Activated CD8-positive, alpha-beta memory T cell treated with anti-CD3 and anti-CD28 coated beads for 36 hours (primary cell): ENCODE measurements around the gene FAM9C. TPM values are rescaled to one million over a fixed set of nuclear protein-coding genes. Genes with fewer than 3 reads are reported as not detected.

Experiments
- CTCF ChIA-PET: fragments of 350-600 bp; sonication (Branson Sonifier 250); formaldehyde crosslinking; loops from one replicate; lab custom pipeline; 2021; ENCODE audit warnings: antibody characterized with exemption; lab: Charles Lee
- POLR2A ChIA-PET: fragments of 350-600 bp; sonication (Branson Sonifier 250); formaldehyde crosslinking; loops from one replicate; lab custom pipeline; 2021; ENCODE audit warnings: antibody characterized with exemption; lab: Charles Lee
- total RNA-seq, 2 experiments: library from RNA; stranded (reverse); gene quantifications; one replicate each; pipeline ENCODE4 v1.2.3, GENCODE V29; 2021

Gene FAM9C
- total RNA-seq, 2 experiments from 2014 or later: not detected

DNA sequence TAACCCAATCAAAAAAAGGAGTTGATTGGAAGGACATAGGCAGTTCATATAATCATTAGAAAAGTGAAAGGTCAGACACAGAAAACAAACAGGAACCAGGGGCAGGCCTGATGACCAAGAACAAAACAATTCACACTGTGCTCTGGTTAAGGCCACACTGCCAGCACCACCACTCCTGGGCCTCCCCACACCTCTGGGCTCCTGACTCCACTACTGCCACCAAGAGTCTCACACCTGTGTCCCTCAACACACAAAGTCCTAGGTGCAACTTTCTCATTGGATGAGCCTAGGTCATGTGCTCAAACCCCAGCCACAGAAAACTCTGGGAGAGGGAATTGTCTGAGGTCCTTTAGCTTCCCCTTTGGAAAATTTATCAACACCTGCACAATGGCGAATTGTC is 11.1 kb upstream of the FAM9C start:
- CTCF ChIA-PET: no interaction called here
- POLR2A ChIA-PET: no interaction called here

DNA sequence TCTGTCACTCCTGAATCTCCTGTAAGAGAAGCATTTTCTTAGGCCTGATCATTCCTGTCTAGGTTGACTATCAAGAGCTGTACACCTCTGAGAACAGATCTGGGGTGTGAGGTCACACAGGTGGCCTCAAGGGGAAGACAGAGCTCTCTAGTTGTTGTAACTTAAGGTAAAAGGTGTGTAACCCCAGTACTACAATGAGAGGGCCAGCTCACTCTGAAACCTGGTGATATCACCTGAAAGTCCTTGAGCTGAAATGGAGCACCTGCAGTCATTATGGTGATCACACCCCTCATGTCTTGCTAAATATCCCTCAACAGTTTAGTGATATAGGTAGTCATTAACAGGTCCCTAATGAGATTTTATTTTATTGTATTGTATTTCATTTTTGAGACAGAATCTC is 8.8 kb upstream of the FAM9C start:
- ChIA-PET CTCF (no interaction called here), POLR2A (interaction anchor here (0.9 kb wide), 1 partner anchor 24 kb away, joined by 8 read pairs; no protein-coding TSS in a partner anchor)

DNA sequence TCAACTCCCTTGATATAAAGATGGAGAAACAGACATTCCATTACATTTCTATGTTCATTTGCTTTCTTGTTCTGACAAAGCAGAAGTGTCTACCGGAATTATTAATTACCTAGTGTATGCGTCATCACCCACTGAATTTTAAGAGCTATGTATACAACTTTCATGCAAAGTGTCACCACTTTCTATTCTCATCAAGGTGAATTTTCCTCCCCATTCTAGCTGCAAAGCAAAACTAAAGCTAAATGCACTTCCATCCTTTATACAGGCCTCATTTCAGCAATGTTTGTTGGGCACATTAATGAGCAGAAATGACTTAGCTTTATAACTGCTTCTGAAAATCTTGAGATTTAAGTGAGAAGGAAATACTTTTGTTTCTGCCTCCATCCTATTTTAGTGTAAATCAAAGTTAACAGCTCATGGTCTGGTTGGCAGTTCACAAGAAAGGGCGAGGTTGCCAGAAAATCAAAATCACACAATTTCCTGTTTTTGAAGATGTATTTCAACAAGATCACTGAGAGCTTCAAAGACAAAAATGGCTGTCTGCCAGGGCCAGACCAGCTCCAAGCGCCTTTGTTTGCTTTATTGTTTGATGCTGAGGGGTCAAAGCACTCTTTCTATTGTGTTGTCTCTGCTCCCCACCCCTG is 7.2 kb upstream of the FAM9C start:
- POLR2A ChIA-PET: interaction anchor here (0.7 to 1.8 kb wide), 6 partner anchors 23 to 102 kb away, joined by 3 to 9 read pairs (median 4); no protein-coding TSS in a partner anchor

DNA sequence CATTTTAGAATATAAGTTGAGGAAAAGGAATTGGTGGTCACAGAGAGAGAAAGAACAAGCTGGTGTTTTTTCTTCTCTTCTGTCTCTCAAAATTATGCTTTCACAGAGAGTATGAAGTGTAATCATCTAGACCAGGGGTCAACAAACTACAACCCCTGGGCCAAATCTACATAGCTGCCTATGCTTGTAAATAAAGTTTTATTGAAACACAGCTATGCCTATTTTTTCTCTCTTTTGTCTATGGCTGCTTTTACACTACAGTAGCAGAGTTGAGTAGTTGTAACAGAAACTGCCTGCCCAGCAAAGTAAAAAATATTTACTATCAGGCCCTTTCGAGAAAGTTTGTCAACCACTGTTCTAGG is 6.7 kb upstream of the FAM9C start:
- POLR2A ChIA-PET: interaction anchor here (0.7 to 1.8 kb wide), 4 partner anchors 23 to 102 kb away, joined by 3 to 7 read pairs (median 4); no protein-coding TSS in a partner anchor
- CTCF ChIA-PET: interaction anchor here (1.0 to 1.5 kb wide), 3 partner anchors 24 to 102 kb away, joined by 3 to 4 read pairs (median 3); no protein-coding TSS in a partner anchor

More for the DNA sequence above, 7.2 kb upstream of the FAM9C start:
- CTCF ChIA-PET: interaction anchor here (1.0 to 1.5 kb wide), 3 partner anchors 24 to 103 kb away, joined by 3 to 4 read pairs (median 3); no protein-coding TSS in a partner anchor

DNA sequence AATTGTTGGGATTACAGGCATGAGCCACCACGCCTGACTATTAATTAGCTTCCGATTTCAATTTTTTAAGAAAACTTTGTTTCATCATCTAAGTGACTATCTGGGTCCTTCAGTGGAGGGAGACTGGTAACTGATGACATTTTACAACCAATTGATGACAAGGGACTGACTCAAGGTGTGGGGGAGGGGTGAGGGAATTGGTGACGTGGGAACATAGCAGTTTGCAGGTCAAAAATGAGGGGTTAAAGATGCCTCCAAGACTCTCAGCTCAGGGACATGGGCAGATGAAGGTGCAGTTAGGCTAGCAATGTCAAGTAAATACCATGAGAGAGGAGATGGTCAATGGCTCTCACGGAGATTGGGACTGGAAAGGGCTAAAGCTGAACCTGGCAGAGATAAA is 5.7 kb upstream of the FAM9C start:
- ChIA-PET POLR2A (no interaction called here), CTCF (no interaction called here)

DNA sequence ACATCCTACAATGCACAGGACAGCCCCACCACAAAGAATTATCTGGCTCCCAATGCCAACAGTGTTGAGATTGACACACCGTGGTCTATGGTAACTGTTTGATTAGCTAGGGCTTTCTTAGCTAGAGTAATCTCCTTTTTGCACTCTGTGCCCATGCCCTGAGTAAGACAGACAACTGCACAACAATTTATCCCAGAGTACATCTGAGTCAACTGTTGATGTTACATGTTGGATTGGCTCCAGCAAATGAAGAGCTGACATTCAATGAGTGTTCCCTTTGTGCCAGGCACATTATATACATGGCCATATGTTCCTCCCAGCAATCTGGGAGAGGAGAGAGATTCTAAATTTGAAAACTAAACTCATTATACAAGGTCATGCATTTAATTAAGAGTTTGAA is 3.9 kb upstream of the FAM9C start:
- ChIA-PET CTCF (no interaction called here), POLR2A (interaction anchor here (0.6 kb wide), 1 partner anchor 72 kb away, joined by 3 read pairs; no protein-coding TSS in a partner anchor)

DNA sequence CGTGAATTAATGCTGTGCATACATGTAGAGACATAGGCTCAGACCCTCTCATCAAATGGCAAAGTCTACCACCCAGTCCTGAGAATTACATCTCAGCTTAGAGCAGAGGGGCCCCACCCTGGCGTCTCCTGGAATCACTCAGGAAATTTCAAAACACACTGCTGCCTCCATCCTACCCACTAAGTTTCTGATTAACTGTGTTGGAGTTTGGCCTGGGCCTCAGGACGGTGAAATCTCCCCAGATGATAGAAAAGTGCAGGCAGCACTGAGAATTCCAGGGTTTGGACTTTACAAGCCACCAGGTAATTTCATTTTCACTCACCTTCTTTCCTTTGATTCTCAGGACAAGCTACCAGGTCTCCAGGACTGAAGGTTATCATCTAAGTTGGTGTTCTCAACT is 3.3 kb upstream of the FAM9C start:
- ChIA-PET POLR2A (interaction anchor here (0.6 kb wide), 1 partner anchor 72 kb away, joined by 3 read pairs; no protein-coding TSS in a partner anchor), CTCF (no interaction called here)

DNA sequence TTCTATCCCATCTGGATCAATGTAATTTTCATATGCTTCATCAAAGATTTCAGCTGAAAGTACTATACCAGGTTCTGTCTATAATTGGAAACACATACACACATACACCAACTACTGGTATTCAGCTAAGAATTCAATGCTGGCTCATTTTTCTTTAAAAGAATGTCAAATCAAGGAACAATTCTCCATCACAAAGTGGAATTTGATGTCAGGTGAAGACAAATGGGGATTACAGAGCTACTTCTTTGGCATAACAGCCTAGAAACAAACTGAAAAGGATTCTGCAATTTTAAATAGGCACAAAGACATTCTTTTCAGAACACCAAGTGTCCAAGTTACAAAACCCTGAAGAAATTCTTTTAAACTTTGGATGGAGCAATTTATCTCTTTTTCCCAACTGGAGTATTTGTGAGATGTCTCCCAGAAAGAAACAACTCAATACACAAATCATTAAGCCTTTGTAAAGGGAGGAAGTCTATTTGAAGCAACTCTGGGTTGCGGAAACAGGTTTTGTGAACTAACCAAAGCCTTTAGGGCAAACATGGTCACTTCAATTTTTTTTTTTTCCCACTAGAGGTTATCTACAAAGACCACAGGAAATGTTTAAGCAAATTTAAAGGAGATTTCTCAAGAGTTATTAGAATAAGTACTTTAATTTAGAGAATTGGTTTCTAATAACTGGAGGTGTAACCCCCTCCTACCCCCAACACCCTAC is 1.9 kb upstream of the FAM9C start:
- ChIA-PET POLR2A (no interaction called here), CTCF (interaction anchor here (0.9 kb wide), 1 partner anchor 22 kb away, joined by 3 read pairs; no protein-coding TSS in a partner anchor)

DNA sequence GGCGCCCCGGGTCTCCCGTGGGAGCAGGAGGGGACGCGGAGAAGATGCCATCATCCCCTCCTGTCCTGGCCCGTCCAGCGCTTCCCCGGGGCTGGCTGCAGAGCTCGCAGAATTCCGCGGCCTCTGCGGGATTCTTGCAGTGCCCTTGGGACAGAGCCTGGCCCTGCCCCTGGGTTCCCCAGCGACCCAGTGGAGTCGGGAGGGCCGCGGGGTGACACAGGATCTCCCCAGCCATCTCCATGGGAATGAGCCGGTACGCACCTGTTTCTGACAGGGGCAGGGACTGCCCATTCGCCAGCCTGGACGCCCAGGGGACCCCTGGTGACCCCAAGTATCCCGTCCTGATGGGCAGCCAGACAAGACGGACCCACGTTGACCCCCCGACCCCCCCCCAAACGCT is 482 bp downstream of the FAM9C start:
- ChIA-PET CTCF (interaction anchor here (0.6 kb wide), 1 partner anchor 27 kb away, joined by 3 read pairs; no protein-coding TSS in a partner anchor), POLR2A (no interaction called here)

DNA sequence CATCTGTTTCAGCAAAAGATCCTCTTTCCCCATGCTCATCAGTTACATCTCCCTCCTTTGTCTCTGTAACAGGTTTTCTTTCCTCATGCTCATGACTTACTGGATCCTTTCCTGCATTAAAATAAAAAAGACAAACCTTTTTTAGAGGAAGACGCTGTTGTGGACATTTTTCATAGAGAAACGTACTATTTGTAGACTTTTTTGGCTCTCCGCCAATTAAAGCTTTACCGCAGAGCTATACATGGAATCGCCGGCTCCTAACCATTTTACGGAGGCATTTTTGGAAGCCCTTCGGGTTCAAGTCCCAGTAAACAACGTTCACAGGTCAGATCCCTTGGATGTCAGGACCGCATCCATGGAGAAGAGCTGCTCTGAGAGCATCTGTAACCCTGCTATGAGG is 1.3 kb downstream of the FAM9C start:
- CTCF ChIA-PET: interaction anchor here (0.6 to 1.4 kb wide), 2 partner anchors 12 to 28 kb away, joined by 3 read pairs; no protein-coding TSS in a partner anchor
- POLR2A ChIA-PET: no interaction called here

DNA sequence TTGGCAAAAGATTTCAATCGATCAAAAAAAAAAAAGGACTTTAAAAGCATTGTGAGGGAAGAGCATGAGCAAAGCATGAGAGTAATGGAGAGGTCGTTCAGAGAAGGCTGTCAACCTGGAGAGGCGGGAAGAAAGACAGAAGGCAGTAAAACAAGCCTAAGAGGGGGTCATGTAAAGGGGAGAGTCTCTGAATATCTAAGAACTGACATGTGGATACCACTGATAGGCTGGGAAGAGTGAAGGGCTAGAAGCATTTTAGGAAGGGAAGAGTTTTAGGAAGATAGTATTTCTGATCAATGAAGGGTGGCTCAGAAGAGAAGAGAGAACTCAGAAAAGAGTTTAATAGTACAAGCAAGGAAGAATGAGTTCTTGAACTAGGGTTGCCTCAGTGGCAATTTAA is 7.5 kb downstream of the FAM9C start:
- ChIA-PET POLR2A (no interaction called here), CTCF (no interaction called here)

DNA sequence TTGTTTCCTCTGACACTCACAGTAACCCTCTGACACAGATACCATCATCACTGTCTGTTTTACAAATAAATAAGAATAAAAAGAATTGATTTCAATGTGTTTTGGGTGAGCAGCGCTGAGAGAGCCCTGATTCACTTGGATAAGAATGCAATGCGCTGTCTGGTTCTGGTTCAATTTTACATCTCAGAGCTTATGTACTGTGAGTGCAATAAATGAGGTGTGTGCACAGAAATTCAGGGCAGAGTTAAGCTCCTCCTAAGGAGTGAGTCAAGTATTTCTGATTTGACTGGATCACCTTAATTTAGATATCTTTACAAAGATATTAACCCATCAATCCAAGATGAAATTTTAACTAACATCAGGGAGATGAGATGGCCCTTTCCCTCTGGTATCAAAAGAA is 11.2 kb downstream of the FAM9C start:
- POLR2A ChIA-PET: no interaction called here
- CTCF ChIA-PET: no interaction called here

DNA sequence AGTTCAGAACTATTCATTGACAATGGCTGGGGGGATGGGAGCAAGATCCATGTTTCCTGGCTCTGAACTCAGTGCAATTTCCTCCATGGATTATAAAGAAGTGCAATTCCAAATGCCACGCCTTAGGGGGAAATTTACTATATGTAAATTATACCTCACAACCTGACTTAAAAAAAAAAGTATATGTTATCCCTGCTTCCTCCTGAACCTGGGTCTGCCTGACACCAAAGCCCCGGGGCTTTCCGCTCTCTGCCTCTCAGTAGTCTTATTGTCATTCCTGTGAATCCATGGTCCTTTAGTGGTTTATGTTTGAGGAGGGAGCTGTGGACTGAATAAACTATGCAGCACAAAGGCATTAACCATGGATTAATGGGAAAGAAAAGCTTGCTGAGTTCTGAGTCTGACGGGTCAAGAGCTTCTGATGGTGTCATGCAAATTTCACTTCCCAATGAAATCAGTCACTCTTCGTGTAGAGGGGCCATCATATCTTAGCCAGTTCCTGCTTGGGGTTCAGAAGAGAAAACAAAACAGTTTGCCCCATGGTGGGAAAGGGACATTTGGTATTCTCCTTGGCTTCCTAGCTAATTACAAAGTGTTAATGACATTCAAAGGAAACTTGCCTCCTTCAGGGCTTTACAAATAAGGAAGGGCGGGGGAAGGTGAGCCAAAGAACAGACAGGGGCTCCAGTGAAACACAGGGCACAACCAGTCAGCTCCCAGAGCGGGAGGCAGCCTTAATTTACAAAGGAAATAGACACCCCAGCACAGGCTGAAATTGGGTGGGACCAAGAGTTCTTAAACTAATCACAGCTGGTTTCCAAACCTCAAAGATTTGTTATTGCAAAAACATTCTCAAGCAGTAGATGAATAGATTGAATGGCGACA is 14.3 kb downstream of the FAM9C start:
- ChIA-PET POLR2A (no interaction called here), CTCF (interaction anchor here (1.1 kb wide), 1 partner anchor 13 kb away, joined by 3 read pairs; no protein-coding TSS in a partner anchor)

DNA sequence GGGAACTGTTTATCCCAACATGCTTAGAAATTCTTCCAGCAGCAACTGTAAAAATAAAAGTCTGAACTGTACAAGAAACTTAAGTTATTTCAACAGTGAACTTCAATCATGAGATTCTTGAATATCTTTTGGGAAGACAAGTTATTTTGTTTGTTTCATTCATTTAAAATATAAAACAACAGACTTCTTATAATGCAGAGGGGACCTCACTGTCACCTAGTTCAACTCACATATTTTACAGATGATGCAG is 14.9 kb downstream of the FAM9C start:
- POLR2A ChIA-PET: no interaction called here
- CTCF ChIA-PET: no interaction called here

DNA sequence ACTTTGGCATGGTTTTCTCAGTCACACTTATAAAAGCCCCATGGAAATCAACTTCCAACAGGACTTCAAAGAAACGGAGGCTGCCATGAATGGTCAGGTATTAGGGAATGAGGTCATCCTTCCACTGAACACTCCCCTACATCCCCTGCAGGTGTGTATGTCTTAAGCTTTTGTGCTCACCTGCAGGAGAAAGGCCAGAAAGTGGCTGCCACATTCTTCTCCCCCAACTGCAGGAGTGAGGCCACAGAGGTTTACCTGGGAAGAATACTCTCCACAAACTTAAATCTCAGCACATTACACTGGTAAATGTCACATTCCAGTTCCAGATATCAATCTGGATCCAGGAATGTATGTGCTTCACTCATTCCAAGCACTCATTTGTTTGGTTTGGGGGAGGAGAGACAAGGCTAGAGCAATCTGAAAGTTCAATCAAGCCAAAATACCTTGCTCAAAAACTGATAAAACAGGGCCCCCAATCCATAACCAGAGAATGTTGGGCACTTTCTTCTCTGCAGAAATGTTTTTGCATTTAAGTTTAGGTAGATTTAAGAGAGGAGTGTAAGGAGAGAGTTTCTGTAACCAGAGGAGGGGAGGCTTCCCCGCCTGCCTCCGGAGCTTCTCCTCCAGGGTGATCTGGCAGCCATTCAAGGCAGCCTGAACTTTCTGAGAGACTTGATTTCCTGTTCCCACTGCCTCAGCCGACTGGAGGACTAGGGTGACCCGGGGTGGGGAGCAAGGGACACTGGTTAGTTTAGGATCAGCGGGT is 15.4 kb downstream of the FAM9C start:
- ChIA-PET CTCF (interaction anchor here (0.6 kb wide), 1 partner anchor 12 kb away, joined by 4 read pairs; no protein-coding TSS in a partner anchor), POLR2A (no interaction called here)

DNA sequence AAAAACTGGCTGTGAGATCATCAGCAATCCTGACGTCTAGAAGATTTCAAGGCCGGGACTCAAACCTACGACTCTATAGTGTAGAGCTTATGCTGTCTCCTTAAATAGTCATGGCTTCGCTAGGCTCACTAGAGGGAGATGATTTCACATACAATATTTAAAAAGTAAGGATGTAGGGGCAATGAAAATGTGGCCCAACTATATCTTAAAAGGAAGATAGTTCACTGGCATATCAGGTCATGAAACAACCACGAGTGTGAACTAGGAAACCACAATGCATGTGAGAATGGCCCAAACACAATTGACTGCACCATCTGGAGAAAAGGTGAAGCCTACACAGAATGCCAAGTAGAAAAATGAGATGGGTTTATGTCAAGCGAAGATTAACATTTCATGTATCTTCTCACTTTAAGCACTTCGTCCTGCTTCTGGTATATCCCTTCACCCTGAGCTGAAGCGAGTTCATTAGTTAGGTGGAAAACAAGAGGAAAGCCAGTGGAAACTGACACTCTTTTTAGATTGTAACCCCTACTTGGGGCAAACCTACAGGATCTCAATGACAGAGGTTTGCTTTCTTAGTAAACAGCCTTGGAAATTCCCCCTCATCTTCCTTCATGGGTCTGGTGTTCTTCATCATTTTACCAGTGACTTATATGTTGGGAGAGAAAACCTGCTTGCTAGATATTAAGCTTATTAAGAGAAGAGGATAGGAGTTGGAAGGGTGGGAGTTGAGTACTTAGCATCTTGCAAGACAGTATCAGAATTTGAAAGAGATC is 17.4 kb downstream of the FAM9C start:
- ChIA-PET POLR2A (no interaction called here), CTCF (no interaction called here)

DNA sequence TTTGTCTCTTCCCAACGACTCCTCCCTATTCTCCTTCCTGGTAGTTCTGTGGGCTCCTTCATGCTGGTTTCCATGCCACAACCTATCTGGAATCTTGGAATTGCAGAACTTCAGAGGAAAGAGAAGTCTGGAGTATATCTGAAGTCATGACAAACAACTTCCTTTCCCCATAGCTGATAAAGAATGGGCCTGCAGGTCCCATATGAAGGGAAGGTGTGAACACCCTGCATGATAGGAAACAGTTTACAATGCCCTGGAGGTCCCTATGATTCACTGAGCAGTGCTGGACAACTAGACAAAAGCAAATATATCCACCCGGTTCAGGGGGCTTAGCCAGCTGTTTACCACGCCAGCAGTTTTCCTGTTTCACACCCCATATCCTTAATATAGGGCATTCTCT is 19.4 kb downstream of the FAM9C start:
- POLR2A ChIA-PET: no interaction called here
- CTCF ChIA-PET: no interaction called here

DNA sequence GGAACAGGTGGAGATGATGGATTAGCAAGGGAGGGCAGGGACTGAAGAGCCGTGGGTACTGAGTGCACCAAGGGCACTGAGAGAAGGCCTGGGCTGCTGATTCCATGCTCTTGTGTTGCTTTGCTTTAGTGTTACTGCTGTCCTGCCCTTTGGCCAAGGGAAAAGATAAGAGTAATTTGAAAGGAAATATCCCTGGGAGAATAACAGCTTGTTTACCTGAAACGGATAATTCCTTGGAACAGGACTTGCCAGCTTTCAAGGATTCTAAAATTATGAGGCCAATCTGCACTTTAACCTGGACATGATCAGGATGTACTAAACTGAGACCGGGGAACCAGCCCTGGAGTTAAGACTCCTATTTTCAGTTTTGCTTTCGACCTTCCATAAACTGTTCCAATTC is 20.4 kb downstream of the FAM9C start:
- POLR2A ChIA-PET: no interaction called here
- CTCF ChIA-PET: interaction anchor here (1.4 to 1.6 kb wide), 2 partner anchors 22 to 77 kb away, joined by 3 read pairs; no protein-coding TSS in a partner anchor
